H9 (cell line): ENCODE measurements around the gene RPL35. TPM values are rescaled to one million over a fixed set of nuclear protein-coding genes. Genes with fewer than 3 reads are reported as not detected.

Experiments
- DNase-seq: peaks from one replicate; pipeline ENCODE4 v3.0.0-alpha.2; 2017
- H2AFZ ChIP-seq: one replicate; pipeline ENCODE4 v1.6.1; 2013; ENCODE audit warnings: mild to moderate bottlenecking, low read length, control low read depth, moderate library complexity
- H2AK5ac ChIP-seq: 2 replicates; pipeline ENCODE4 v1.6.1; 2013; ENCODE audit warnings: low read length, control low read depth, mixed read lengths; ENCODE audit not compliant: insufficient read length
- H2BK120ac ChIP-seq: one replicate; pipeline ENCODE4 v1.6.1; 2013; ENCODE audit warnings: low read depth, mild to moderate bottlenecking, low read length, control low read depth, inconsistent platforms; ENCODE audit not compliant: poor library complexity, severe bottlenecking
- H2BK12ac ChIP-seq: 2 replicates; pipeline ENCODE4 v1.6.1; 2013; ENCODE audit warnings: low read length, control low read depth, mixed read lengths, low read depth; ENCODE audit not compliant: insufficient read length
- H2BK15ac ChIP-seq: 2 replicates; pipeline ENCODE4 v1.6.1; 2013; ENCODE audit warnings: low read depth, low read length, control low read depth
- H2BK20ac ChIP-seq: one replicate; pipeline ENCODE4 v1.6.1; 2013; ENCODE audit warnings: low read depth, mild to moderate bottlenecking, low read length, control low read depth, inconsistent platforms; ENCODE audit not compliant: poor library complexity, severe bottlenecking
- H2BK5ac ChIP-seq: 2 replicates; pipeline ENCODE4 v1.6.1; 2013; ENCODE audit warnings: low read length, control low read depth, mixed read lengths; ENCODE audit not compliant: insufficient read length
- H3K14ac ChIP-seq: 2 replicates; pipeline ENCODE4 v1.6.1; 2013; ENCODE audit warnings: low read length, control low read depth; ENCODE audit not compliant: insufficient read depth
- H3K18ac ChIP-seq: 2 replicates; pipeline ENCODE4 v1.6.1; 2013; ENCODE audit warnings: low read depth, mild to moderate bottlenecking, mixed read lengths, low read length, control low read depth; ENCODE audit not compliant: insufficient read length
- H3K23ac ChIP-seq: 2 replicates; pipeline ENCODE4 v1.6.1; 2013; ENCODE audit warnings: low read length, control low read depth, mixed read lengths, low read depth; ENCODE audit not compliant: insufficient read length
- H3K23me2 ChIP-seq: 2 replicates; pipeline ENCODE4 v1.6.1; 2013; ENCODE audit warnings: low read depth, mild to moderate bottlenecking, mixed read lengths, low read length, control low read depth; ENCODE audit not compliant: insufficient read length, poor library complexity, severe bottlenecking
- H3K27ac ChIP-seq: 2 replicates; pipeline ENCODE4 v1.5.1; 2013; ENCODE audit warnings: low read length, control low read depth, mixed read lengths, low read depth; ENCODE audit not compliant: insufficient read length
- H3K27me3 ChIP-seq: 2 replicates; pipeline ENCODE4 v1.6.1; 2013; ENCODE audit warnings: low read length, control low read depth, inconsistent platforms; ENCODE audit not compliant: insufficient read depth
- H3K4ac ChIP-seq: 2 replicates; pipeline ENCODE4 v1.6.1; 2013; ENCODE audit warnings: low read depth, mild to moderate bottlenecking, control low read depth, inconsistent platforms, low read length, moderate library complexity
- H3K4me1 ChIP-seq: 2 replicates; pipeline ENCODE4 v1.6.1; 2013; ENCODE audit warnings: low read length, control low read depth, inconsistent platforms; ENCODE audit not compliant: insufficient read depth
- H3K4me2 ChIP-seq: 2 replicates; pipeline ENCODE4 v1.6.1; 2013; ENCODE audit warnings: low read length, control low read depth, mixed read lengths; ENCODE audit not compliant: insufficient read length, insufficient read depth
- H3K56ac ChIP-seq: 2 replicates; pipeline ENCODE4 v1.6.1; 2013; ENCODE audit warnings: low read depth, mild to moderate bottlenecking, mixed read lengths, low read length, control low read depth; ENCODE audit not compliant: insufficient read length
- H3K79me1 ChIP-seq: 2 replicates; pipeline ENCODE4 v1.6.1; 2013; ENCODE audit warnings: low read depth, mild to moderate bottlenecking, moderate library complexity, low read length, control low read depth, inconsistent platforms; ENCODE audit not compliant: insufficient read depth, poor library complexity, severe bottlenecking
- H3K79me2 ChIP-seq: 2 replicates; pipeline ENCODE4 v1.6.1; 2013; ENCODE audit warnings: low read length, control low read depth, inconsistent platforms; ENCODE audit not compliant: insufficient read depth
- H3K9ac ChIP-seq: 2 replicates; pipeline ENCODE4 v1.6.1; 2013; ENCODE audit warnings: low read length, control low read depth, mixed read lengths; ENCODE audit not compliant: insufficient read length; ENCODE audit errors: extremely low read depth
- H3K9me3 ChIP-seq: one replicate; pipeline ENCODE4 v1.6.1; 2013; ENCODE audit warnings: low read depth, low read length, inconsistent platforms; ENCODE audit not compliant: control insufficient read depth
- H3T11ph ChIP-seq: one replicate; pipeline ENCODE4 v1.6.1; 2013; ENCODE audit warnings: mild to moderate bottlenecking, low read length, control low read depth, inconsistent platforms
- H4K20me1 ChIP-seq: one replicate; pipeline ENCODE4 v1.6.1; 2013; ENCODE audit not compliant: control insufficient read depth, insufficient read length, insufficient read depth
- H4K5ac ChIP-seq: 2 replicates; pipeline ENCODE4 v1.6.1; 2013; ENCODE audit warnings: low read depth, mild to moderate bottlenecking, mixed read lengths, low read length, control low read depth; ENCODE audit not compliant: insufficient read length
- H4K8ac ChIP-seq: replicated peaks from 2 replicates; pipeline ENCODE4 v1.6.1; 2013; ENCODE audit warnings: low read length, control low read depth, mixed read lengths, low read depth; ENCODE audit not compliant: insufficient read length
- H4K91ac ChIP-seq: 2 replicates; pipeline ENCODE4 v1.6.1; 2013; ENCODE audit warnings: low read depth, mild to moderate bottlenecking, moderate library complexity, mixed read lengths, low read length, control low read depth; ENCODE audit not compliant: insufficient read length
- H3K27ac Mint-ChIP-seq, 3 experiments: 2 replicates in 2 of 3; 3 replicates in 1 of 3; pipeline ENCODE4 v1.8.0; 2020 to 2021; ENCODE audit warnings: mixed read lengths in 3 of 3, mild to moderate bottlenecking in 1 of 3, moderate library complexity in 1 of 3
- H3K27me3 Mint-ChIP-seq: 2 replicates; pipeline ENCODE4 v1.8.0; 2021; ENCODE audit warnings: low read depth, mild to moderate bottlenecking, moderate library complexity, mixed read lengths
- H3K36me3 Mint-ChIP-seq, 3 experiments: 2 replicates in 2 of 3; 3 replicates in 1 of 3; pipeline ENCODE4 v1.8.0; 2020 to 2021; ENCODE audit warnings: low read depth in 3 of 3, mixed read lengths in 3 of 3; ENCODE audit not compliant: insufficient read depth in 1 of 3
- H3K4me1 Mint-ChIP-seq, 2 experiments: 2 replicates each; pipeline ENCODE4 v1.8.0; 2020; ENCODE audit warnings: mixed read lengths in 2 of 2
- H3K4me3 Mint-ChIP-seq, 2 experiments: 2 replicates in 1 of 2; 3 replicates in 1 of 2; pipeline ENCODE4 v1.8.0; 2020 to 2021; ENCODE audit warnings: mild to moderate bottlenecking in 2 of 2, mixed read lengths in 2 of 2, moderate library complexity in 1 of 2
- H3K9me3 Mint-ChIP-seq, 2 experiments: 2 replicates in 1 of 2; 3 replicates in 1 of 2; pipeline ENCODE4 v1.8.0; 2020; ENCODE audit warnings: mild to moderate bottlenecking in 2 of 2, mixed read lengths in 2 of 2, moderate library complexity in 1 of 2
- CTCF ChIP-seq: fragments of 200-600 bp; sonication (generic); conservative IDR thresholded peaks from 3 replicates; pipeline ENCODE4 v1.8.0; 2021; ENCODE audit warnings: antibody characterized with exemption, mild to moderate bottlenecking
- WGBS: extraction: QIAGEN DNeasy Blood & Tissue Kit; methylation state at CpG from one replicate; pipeline ENCODE4 v1.1.7; 2013; ENCODE audit warnings: missing lambda C conversion rate, low lambda C conversion rate, mixed read lengths; ENCODE audit not compliant: insufficient read length; ENCODE audit errors: extremely low coverage; 5-methylcytosine and 5-hydroxymethylcytosine counted together
- total RNA-seq: library from RNA; stranded (reverse); gene quantifications from 2 replicates; pipeline ENCODE4 v1.2.1, GENCODE V29; 2021

RPL35 gene
- total RNA-seq, 1 experiment from 2014 or later, result 1,840 TPM

GRCh38 chr9:124815601-124816000 lies 46.2 kb downstream of the RPL35 start:
- H4K8ac ChIP-seq, result no peak overlapping the region
- no peak overlapping the region for H2AK5ac ChIP-seq
- H2AFZ ChIP-seq, result no peak overlapping the region
- no peak overlapping the region for H3K9ac ChIP-seq
- H2BK15ac ChIP-seq, result no peak overlapping the region
- no peak overlapping the region for H2BK12ac ChIP-seq
- H2BK20ac ChIP-seq, result no peak overlapping the region
- WGBS, result no CpG with 5 or more reads among the region's 5 CpGs
- H3K56ac ChIP-seq, result no peak overlapping the region
- H3K23me2 ChIP-seq, result no peaks in the 10 kb centered on the region
- no peaks in the 10 kb centered on the region for H3K9me3 Mint-ChIP-seq
- no peak for TF ChIP-seq CTCF
- no peak overlapping the region for H3K4me2 ChIP-seq
- H3K4ac ChIP-seq, result no peak overlapping the region
- no peak overlapping the region for H3K4me3 Mint-ChIP-seq
- no peak overlapping the region for H3K23ac ChIP-seq
- no peak overlapping the region for H2BK120ac ChIP-seq
- no peaks in the 10 kb centered on the region for H3K79me2 ChIP-seq
- no peak overlapping the region for H3K27ac Mint-ChIP-seq
- H3K18ac ChIP-seq, result no peak overlapping the region
- peaks cover 28 to 32% of the 10 kb centered on the region in 2 experiments for H3K4me1 Mint-ChIP-seq
- DNase-seq, result no peak
- no peak overlapping the region for H3K14ac ChIP-seq
- no peak overlapping the region for H4K5ac ChIP-seq
- no peak overlapping the region for H4K91ac ChIP-seq
- H3K9me3 ChIP-seq, result no peaks in the 10 kb centered on the region
- H4K20me1 ChIP-seq, result no peaks in the 10 kb centered on the region
- H3K27me3 ChIP-seq, result no peaks in the 10 kb centered on the region
- no peak overlapping the region for H3K27ac ChIP-seq
- peaks cover 4% of the 10 kb centered on the region; the same call in 1 of the 2 replicates for H3K4me1 ChIP-seq
- no peak overlapping the region for H3T11ph ChIP-seq
- no peaks in the 10 kb centered on the region for H3K36me3 Mint-ChIP-seq
- H3K79me1 ChIP-seq, result no peaks in the 10 kb centered on the region
- H2BK5ac ChIP-seq, result no peak overlapping the region
- H3K27me3 Mint-ChIP-seq, result no peaks in the 10 kb centered on the region
